ENCODE measurements around the gene CACNA2D3.

DNA sequence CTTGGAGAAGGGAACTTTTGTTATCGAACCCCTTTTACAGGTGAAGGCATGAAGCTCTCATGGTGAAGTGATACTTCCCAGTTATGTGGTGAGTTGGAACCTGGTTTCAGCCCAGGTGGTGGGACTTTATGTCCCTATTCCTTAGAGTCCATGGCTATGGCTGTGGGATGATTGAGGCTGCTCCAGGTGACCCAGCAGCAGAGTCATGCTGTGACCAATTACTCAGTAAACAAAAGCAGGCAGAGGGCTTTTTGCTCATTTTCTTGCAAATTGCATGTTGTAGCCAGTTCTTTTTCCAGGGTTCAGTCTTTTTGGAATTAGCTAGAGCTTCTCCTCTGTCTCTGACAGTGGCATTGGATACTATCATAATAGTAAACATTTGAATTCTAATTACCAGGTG is 70.7 kb downstream of the CACNA2D3 start:
- no peak for TF ChIP-seq POLR2A (IDR thresholded peaks at IDR 0.05; ENCODE audit: low read length)
- no peak for TF ChIP-seq GATA1 (IDR thresholded peaks at IDR 0.05; ENCODE audit: low read depth, low read length)
